ENCODE measurements around the gene TOR1AIP1.
A peak's percentile ranks its signal among the peaks of the same experiment; 100 is the strongest.
"Not testable (repeated sequence)": the region's sequence is repeated elsewhere in the genome, so short reads cannot be mapped to it uniquely, and the experiment has no call there.

The TOR1AIP1 gene

GRCh38 chr1:179938752-179939151 lies 56.7 kb downstream of the TOR1AIP1 start:
- no peak for DNase-seq

- DNase-seq = no peak
These were observed 57.9 kb downstream of the TOR1AIP1 start for GRCh38 chr1:179939941-179940340.

- no peak for DNase-seq
These were observed 59.4 kb downstream of the TOR1AIP1 start for GRCh38 chr1:179941454-179941853.

- no peak for DNase-seq
These were observed 68.6 kb downstream of the TOR1AIP1 start for GRCh38 chr1:179950651-179951050.

GRCh38 chr1:179951383-179952144 lies 69.5 kb downstream of the TOR1AIP1 start:
- DNase-seq = no peak

GRCh38 chr1:179952186-179952585 lies 70.1 kb downstream of the TOR1AIP1 start:
- DNase-seq = no peak

- DNase-seq = no peak
These were observed 71.9 kb downstream of the TOR1AIP1 start for GRCh38 chr1:179953974-179954492.

GRCh38 chr1:179954493-179955286 lies 72.6 kb downstream of the TOR1AIP1 start, which contains the start of gene CEP350:
TSS of gene CEP350 (plus strand) at chr1:179954810. CDS start at chr1:179986182, 31,372 bp downstream.
- DNase-seq = peak; percentile 99

GRCh38 chr1:179955287-179955680 lies 73.2 kb downstream of the TOR1AIP1 start:
- no peak for DNase-seq

GRCh38 chr1:179955731-179956130 lies 73.6 kb downstream of the TOR1AIP1 start:
- DNase-seq = no peak

GRCh38 chr1:179958359-179958758 lies 76.3 kb downstream of the TOR1AIP1 start:
- DNase-seq = peak; percentile 72

- not testable (repeated sequence) for DNase-seq
These were observed 80.1 kb downstream of the TOR1AIP1 start for GRCh38 chr1:179962168-179962567.

GRCh38 chr1:179966551-179966950 lies 84.5 kb downstream of the TOR1AIP1 start:
- no peak for DNase-seq

GRCh38 chr1:179968284-179968993 lies 86.4 kb downstream of the TOR1AIP1 start:
- no peak for DNase-seq

GRCh38 chr1:179968994-179969919 lies 87.2 kb downstream of the TOR1AIP1 start:
- no peak for DNase-seq

Data from DMS 273 treated with DMSO at 0.1 percent for 48 hours (cell line).